NCI-H526 treated with DMSO at 0.1 percent for 48 hours (cell line): ENCODE data around the gene POU3F3.

ENCODE experiments used
- DNase-seq: peaks from one replicate; lab custom pipeline; 2025; lab: John Stamatoyannopoulos, UW

Gene POU3F3

GRCh38 chr2:104861351-104862057 is 7.6 kb downstream of the POU3F3 start:
- DNase-seq = no peak

- DNase-seq = peak; percentile 12
Measured at GRCh38 chr2:104862058-104862941, 8.4 kb downstream of the POU3F3 start.

- DNase-seq = no peak
Measured at GRCh38 chr2:104863146-104863467, 9.2 kb downstream of the POU3F3 start.

GRCh38 chr2:104863468-104864279 is 9.8 kb downstream of the POU3F3 start:
- DNase-seq = no peak

GRCh38 chr2:104864280-104865095 is 10.6 kb downstream of the POU3F3 start:
- DNase-seq = no peak

- DNase-seq = no peak
Measured at GRCh38 chr2:104865096-104865470, 11.2 kb downstream of the POU3F3 start.

- DNase-seq = no peak
Measured at GRCh38 chr2:104866122-104866864, 12.4 kb downstream of the POU3F3 start.

GRCh38 chr2:104866883-104867812 is 13.2 kb downstream of the POU3F3 start:
- DNase-seq = no peak

GRCh38 chr2:104867813-104868504 is 14.0 kb downstream of the POU3F3 start:
- DNase-seq = no peak

GRCh38 chr2:104868505-104868866 is 14.6 kb downstream of the POU3F3 start:
- DNase-seq = no peak

- DNase-seq = no peak
Measured at GRCh38 chr2:104870100-104870975, 16.4 kb downstream of the POU3F3 start.

- no peak for DNase-seq
Measured at GRCh38 chr2:104871649-104871971, 17.7 kb downstream of the POU3F3 start.

- DNase-seq = no peak
Measured at GRCh38 chr2:104871972-104872865, 18.3 kb downstream of the POU3F3 start.

GRCh38 chr2:104872866-104873688 is 19.2 kb downstream of the POU3F3 start:
- peak; percentile 49 for DNase-seq

- DNase-seq = no peak
Measured at GRCh38 chr2:104873689-104874054, 19.8 kb downstream of the POU3F3 start.

- DNase-seq = no peak
Measured at GRCh38 chr2:104874230-104874629, 20.3 kb downstream of the POU3F3 start.

- no peak for DNase-seq
Measured at GRCh38 chr2:104875262-104875661, 21.3 kb downstream of the POU3F3 start.
